Measurements from ENCODE around the gene IFT88. TPM values are rescaled to one million over a fixed set of nuclear protein-coding genes. Genes with fewer than 3 reads are reported as not detected.

The IFT88 gene
- total and polyA plus RNA-seq, 9 of the 15 experiments (the other 6 are each of a cell fraction or from before 2014, with no cell fraction given) = 8.3 to 13.5 (median 10.0) TPM

GRCh38 chr13:20721454-20722357, 154.7 kb downstream of the IFT88 start (continued):
- no peak for TF ChIP-seq ETV1 (tag; conservative IDR thresholded peaks at IDR 0.05; ENCODE audit: low read depth)
- TF ChIP-seq JUN (IDR thresholded peaks at IDR 0.05; ENCODE audit: borderline replicate concordance, low read depth, low read length) = peak; percentile 51; the same call in 1 of the 2 replicates
- no peak for TF ChIP-seq JUN (CRISPR knock-in tag; IDR thresholded peaks at IDR 0.05; ENCODE audit: borderline replicate concordance)
- no peak for TF ChIP-seq RAD51 (IDR thresholded peaks at IDR 0.05; ENCODE audit: borderline replicate concordance, low read depth)

DNA sequence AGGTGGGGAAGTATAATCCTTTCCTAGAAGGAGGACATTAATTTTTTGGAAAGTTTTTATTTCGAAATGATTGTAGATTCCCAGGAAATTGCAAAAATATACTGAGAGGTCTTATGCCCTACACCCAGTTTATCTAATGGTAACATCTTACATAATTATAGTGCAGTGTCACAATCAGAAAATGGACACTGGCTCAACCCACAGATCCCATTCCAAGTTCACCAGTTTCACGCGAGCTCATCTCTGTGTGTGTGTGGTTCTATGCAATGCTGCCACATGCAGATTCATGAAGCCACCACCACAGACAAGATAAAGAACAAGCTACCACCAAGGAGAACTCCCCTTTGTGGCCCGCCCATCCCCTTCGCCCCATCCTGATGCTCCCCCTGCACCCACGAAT, 160.9 kb downstream of the IFT88 start:
- DNase-seq (ENCODE audit: extremely low read depth in 1 of 4, low spot score in 3 of 4) (no peak), ATAC-seq (no peak), FAIRE-seq (no peak)
- Histone ChIP-seq H4K20me1 (replicated peaks; ENCODE audit: control insufficient read depth, insufficient read depth, low read length) (no peaks in the 10 kb centered on the region), H3K9me1 (ENCODE audit: control insufficient read depth, insufficient read depth, low read length) (no peaks in the 10 kb centered on the region), H2AFZ (ENCODE audit: low read depth, low read length) (no peak overlapping the region), H3K9me3 (replicated peaks; ENCODE audit: control insufficient read depth, insufficient read depth, low read depth, low read length) (no peaks in the 10 kb centered on the region), H3K9ac (ENCODE audit: insufficient read depth in 1 of 2, low read depth in 2 of 2, low read length in 2 of 2) (no peak overlapping the region), H3K79me2 (ENCODE audit: control insufficient read depth, insufficient read depth, low read length) (no peaks in the 10 kb centered on the region), H3K4me3 (no peak overlapping the region), H3K27ac (ENCODE audit: extremely low read depth, low read depth, low read length) (no peak overlapping the region), H3K4me2 (ENCODE audit: insufficient read depth, low read length) (no peak overlapping the region), H3K36me3 (ENCODE audit: control insufficient read depth, insufficient read depth, low read length) (no peaks in the 10 kb centered on the region), H3K27me3 (ENCODE audit: control insufficient read depth in 2 of 2, insufficient read depth in 2 of 2, low read length in 2 of 2) (no peaks in the 10 kb centered on the region), H3K4me1 (replicated peaks in 1 of 2; ENCODE audit: control insufficient read depth in 2 of 2, insufficient read depth in 2 of 2, low read length in 2 of 2) (no peaks in the 10 kb centered on the region; a peak in 1 of 5 replicates)
- WGBS (ENCODE audit: insufficient coverage, low coverage, missing lambda C conversion rate) = 31% methylated on average over 4 of the region's 6 CpGs
- BruUV-seq (replicated peaks) = no TSS peak
- in situ Hi-C loops (cut with MboI) (no loop called here), intact Hi-C loops (cut with micrococcal nuclease) (no loop called here)
- ChIA-PET CTCF (ENCODE audit: low intra/inter-chr PET ratio) (no interaction called here), POLR2A (no interaction called here)
- TF ChIP-seq ZNF41 (CRISPR knock-in tag; conservative IDR thresholded peaks at IDR 0.05) (no peak), ZNF609 (CRISPR knock-in tag; IDR thresholded peaks at IDR 0.05; ENCODE audit: borderline replicate concordance) (no peak), POLR2H (tag; IDR thresholded peaks at IDR 0.05; ENCODE audit: low read depth) (no peak), SMC3 (conservative IDR thresholded peaks at IDR 0.05; ENCODE audit: insufficient read depth, low read depth, low read length) (no peak), NUFIP1 (IDR thresholded peaks at IDR 0.05; ENCODE audit: partially characterized antibody) (no peak), IRF1 (CRISPR knock-in tag; IDR thresholded peaks at IDR 0.05; ENCODE audit: borderline replicate concordance) (no peak), RBM17 (IDR thresholded peaks at IDR 0.05; ENCODE audit: borderline replicate concordance, low read depth, low read length) (no peak)

Data from K562 (cell line).